Right ventricle myocardium inferior (tissue), 1 donor: ENCODE measurements around the gene TINAGL1. TPM values are rescaled to one million over a fixed set of nuclear protein-coding genes. Genes with fewer than 3 reads are reported as not detected.
"Not testable (repeated sequence)": the region's sequence is repeated elsewhere in the genome, so short reads cannot be mapped to it uniquely, and the experiment has no call there.

Experiments
- ATAC-seq: fragments of 200-7000 bp; cut with Tn5 transposase; one replicate; pipeline ENCODE4 v1.9.1; 2020; ENCODE audit warnings: mild to moderate bottlenecking, moderate library complexity
- DNase-seq: peaks from one replicate; pipeline ENCODE4 v3.0.0; 2021; ENCODE audit errors: missing footprints
- intact Hi-C: fragments of 100-400 bp; cut with DNase I; formaldehyde crosslinking; loops from one replicate; pipeline ENCODE4 v1.11.0; 2022
- total RNA-seq: library from RNA; stranded (reverse); fragmentation: NEBNext Ultra II Directional; extraction: Animal tissue kit (Norgen Biotek cat#: 25700); gene quantifications from one replicate; pipeline ENCODE4 v1.2.1, GENCODE V29; 2021
- donor health status: DM: no; HTN: yes; CAD: no; lungs with severe emphysema.

TINAGL1 gene
- total RNA-seq, 1 donor from 2014 or later, result 273 TPM

DNA sequence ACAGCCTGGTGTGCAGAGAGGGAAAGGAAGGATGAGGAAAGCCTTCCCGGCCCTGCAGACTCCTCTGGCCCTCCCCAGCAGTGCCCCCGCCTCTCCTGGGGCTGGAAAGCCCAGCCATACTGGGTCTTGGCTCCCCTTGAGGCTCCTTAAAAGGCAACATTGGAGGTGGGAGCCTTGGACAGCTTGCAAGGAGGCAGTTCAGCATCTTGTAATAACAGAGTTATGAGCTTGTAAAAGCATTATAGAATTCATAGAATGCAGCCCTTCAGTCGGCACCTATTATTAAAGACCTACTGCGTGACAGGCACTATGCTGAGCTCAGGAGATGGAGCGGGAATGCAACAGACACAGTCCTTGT, 4.2 kb downstream of the TINAGL1 start:
- ATAC-seq, result no peak
- no peak for DNase-seq
- intact Hi-C loops, result loop anchor here (5.0 kb wide), 1 partner anchor 47 kb away; no protein-coding TSS in a partner anchor

DNA sequence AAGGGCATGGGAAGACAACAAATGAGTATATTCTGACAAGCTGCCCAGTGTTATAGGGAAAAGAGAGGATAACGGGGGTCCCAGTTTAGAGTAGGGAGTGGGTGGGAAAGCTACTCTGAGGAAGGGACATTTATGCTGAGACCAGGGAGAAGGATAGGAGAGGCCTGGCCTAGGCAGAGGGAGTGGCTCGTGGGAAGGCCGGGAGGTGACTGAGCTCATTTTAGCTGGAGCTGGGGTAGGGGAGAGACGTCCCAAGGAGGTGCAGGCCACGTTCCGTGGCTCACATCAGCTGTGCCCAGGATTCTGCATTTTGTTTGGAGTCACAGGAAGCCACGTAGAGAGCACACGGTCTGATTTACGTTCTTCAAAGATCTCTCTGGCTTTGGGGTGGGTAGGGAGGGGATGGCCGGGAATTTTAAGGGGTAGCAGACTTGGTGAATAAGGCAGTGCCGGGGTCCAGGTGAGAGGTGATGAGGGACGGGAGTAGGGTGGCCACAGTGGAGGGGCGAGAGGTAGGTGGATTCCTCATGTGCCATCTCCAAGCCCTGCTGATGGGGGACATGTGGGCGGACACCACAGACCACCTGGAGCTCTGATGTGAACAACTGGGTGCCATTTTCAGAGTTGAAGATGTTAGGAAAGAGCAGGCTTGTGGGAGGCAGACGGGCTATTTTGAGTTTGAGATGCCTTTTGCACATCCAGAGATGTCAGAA, 4.7 kb downstream of the TINAGL1 start:
- no peak for DNase-seq

GRCh38 chr1:31581821-31582810, 5.8 kb downstream of the TINAGL1 start:
- ATAC-seq (peak; percentile 70), DNase-seq (no peak)
- intact Hi-C loops, result loop anchor here (5.0 kb wide), 1 partner anchor 45 kb away; no protein-coding TSS in a partner anchor

More for the DNA sequence above, 4.7 kb downstream of the TINAGL1 start:
- ATAC-seq, result no peak
- intact Hi-C loops, result loop anchor here (5.0 kb wide), 1 partner anchor 46 kb away; no protein-coding TSS in a partner anchor

DNA sequence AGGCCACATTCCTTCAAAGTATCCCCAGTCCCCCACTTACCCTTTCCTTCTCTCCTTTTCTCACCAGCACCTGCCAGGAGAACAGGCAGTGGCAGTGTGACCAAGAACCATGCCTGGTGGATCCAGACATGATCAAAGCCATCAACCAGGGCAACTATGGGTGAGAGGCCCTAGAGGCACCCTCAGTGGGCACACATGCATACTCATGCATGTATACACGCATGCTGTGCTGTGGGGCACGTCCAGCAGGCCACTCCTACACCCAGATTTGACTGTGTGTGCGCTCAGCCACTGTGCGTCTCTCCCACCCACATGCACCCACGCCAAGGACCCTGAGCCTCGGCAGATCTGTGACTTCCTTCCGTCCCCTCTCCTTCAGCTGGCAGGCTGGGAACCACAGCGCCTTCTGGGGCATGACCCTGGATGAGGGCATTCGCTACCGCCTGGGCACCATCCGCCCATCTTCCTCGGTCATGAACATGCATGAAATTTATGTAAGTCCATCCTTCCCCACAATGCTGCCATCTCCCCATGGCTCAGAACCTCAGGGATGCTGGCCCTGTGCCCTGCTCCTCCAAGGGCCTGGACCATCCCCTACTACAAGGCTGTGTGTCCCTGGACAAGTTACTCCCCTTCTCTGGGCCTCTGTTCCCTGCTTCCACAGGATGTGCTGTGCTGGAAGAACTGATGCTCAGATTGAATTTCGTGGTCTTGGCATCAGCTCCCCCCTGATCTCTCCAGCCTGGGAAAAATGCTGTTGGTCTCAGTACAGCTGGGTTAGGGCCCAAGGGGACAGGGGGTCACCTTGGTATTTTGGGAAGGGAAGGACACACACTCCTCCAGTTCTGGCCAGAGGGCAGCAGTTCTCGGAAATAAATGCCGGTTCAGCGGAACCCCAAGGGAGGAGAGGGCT, 7.0 kb downstream of the TINAGL1 start:
- intact Hi-C loops, result loop anchor here (5.0 kb wide), 1 partner anchor 44 kb away; no protein-coding TSS in a partner anchor
- DNase-seq (no peak), ATAC-seq (peak; percentile 12)

GRCh38 chr1:31583995-31584868, 7.9 kb downstream of the TINAGL1 start:
- intact Hi-C loops, result loop anchor here (5.0 kb wide), 1 partner anchor 43 kb away; no protein-coding TSS in a partner anchor
- peak; percentile 84 for DNase-seq
- ATAC-seq, result peak; percentile 53

- intact Hi-C loops, result loop anchor here (5.0 kb wide), 1 partner anchor 42 kb away; no protein-coding TSS in a partner anchor
- no peak for ATAC-seq
- DNase-seq, result no peak
Measured at GRCh38 chr1:31584869-31585735, 8.8 kb downstream of the TINAGL1 start.

- intact Hi-C loops, result no loop called here
- no peak for ATAC-seq
- DNase-seq, result no peak
Measured at GRCh38 chr1:31585736-31586365, 9.5 kb downstream of the TINAGL1 start.

- intact Hi-C loops, result no loop called here
- DNase-seq (no peak), ATAC-seq (no peak)
Measured at GRCh38 chr1:31586376-31587327, 10.3 kb downstream of the TINAGL1 start.

DNA sequence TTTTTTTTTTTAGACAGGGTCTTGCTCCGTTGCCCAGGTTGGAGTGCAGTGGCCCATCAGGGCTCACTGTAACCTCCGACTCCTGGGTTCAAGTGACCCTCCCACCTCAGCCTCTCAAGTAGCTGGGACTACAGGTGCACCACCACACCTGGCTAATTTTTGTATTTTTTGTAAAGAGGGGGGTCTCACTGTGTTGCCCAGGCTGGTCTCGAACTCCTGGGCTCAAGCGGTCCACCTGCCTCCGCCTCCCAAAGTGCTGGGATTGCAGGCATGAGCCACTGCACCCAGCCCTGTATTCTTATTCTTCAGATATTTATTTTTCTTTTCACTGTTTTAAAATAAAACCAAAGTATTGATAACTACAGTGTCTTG, 11.0 kb downstream of the TINAGL1 start:
- intact Hi-C loops, ATAC-seq, DNase-seq: not testable (repeated sequence)

DNA sequence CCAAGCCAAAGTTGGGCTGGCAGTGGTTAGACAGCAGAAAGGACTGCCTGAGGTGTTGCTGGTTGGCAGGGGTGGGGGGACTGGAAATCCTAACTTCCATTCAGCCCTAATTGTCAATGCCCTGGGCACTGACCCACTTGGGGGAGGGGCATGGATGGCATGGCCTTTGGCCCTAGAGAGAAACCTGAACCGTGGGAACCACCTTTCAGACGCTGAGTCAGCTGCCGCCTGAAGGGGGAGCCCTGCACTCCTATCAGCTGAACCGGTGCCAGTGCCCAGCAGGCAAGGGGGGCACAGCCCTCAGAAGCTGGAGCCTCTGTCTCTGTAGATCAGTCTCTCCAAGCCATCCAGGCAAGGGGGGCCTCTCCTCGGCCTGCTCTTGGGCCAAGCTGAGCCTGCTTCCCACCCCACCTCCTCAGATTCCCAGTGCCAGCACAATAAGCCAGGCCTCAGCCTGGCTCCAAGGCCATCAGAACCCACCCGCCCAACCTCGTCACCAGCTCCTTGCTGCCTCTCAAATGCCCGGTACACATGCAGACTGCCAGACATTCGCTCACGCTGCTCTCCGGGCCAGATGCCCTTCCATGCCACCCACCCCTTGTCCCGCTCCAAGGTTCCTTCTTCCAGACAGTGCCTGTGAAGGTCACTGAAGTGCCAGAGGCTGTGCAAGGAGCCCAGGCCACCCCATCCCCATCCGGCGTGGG, 11.6 kb downstream of the TINAGL1 start:
- intact Hi-C loops, result no loop called here
- no peak for DNase-seq
- ATAC-seq, result peak; percentile 49

DNA sequence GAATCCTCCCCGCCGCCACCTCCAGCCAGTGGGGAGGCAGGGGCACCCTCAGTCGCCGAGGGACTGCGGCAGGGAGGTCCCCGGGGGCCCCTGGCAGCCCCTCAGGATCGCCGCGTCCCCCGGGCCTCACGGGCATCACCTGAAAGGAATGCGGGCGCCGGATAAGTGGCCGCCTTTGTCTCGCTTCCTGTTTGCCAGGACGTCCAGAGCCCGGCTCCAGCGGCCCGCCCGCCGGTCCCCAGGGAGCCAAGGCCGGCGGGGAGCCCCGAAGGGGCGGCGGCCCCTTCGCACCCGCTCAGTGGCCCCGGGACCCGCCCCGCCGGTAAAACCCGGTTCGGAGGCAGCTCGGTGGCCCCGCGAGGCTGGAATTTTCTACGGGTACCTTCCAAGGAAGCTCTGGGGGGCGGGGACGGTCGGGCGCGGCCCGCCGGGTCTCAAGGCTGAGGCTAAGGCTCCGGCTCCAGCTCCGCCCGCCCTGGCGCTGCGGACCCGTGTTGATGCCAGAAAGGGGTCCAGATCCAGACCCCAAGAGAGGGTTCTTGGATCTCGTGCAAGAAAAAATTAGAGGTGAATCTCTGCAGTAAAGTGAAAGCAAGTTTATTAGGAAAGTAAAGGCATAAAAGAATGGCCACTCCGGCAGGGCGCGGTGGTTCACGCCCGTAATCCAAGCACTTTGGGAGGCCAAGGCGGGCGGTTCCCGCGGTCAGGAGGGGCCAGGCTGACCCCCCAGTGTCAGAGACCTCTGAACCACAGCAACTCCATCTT, 12.6 kb downstream of the TINAGL1 start:
- ATAC-seq (peak; percentile 14), DNase-seq (no peak)
- intact Hi-C loops, result no loop called here

- ATAC-seq, result no peak
- intact Hi-C loops, result no loop called here
- no peak for DNase-seq
Measured at GRCh38 chr1:31591425-31592093, 15.2 kb downstream of the TINAGL1 start.

DNA sequence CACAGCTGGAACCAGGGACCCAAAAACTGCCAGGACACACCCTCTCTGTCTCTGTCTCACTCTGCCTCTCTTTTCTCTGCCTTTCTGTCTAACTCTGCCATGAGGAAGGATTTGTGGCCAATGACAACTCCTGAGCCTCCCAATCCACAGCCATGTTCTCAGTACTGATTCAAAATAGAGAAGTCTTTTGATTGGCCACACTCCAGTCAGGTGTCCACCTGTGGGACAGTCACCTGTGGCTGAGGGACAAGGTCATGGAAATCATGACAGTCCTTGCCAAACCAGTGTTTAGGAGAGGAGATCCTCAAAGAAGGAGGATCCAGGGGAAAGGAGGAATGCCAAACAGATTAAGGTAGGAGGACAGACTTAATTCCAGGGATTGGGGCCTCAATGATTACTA, 15.8 kb downstream of the TINAGL1 start:
- intact Hi-C loops, result no loop called here
- ATAC-seq, result no peak
- DNase-seq, result no peak
